Lower leg skin (tissue), 4 donors: ENCODE results near the gene ZNF135. TPM values are rescaled to one million over a fixed set of nuclear protein-coding genes. Genes with fewer than 3 reads are reported as not detected.

ENCODE experiments used
- DNase-seq, 2 donors: peaks; one replicate each; pipeline ENCODE4 v3.0.0-alpha.2; 2019; ENCODE audit warnings: low spot score in 2 of 2
- H3K4me3 ChIP-seq: fragments of 200-600 bp; sonication (generic); 2 replicates; pipeline ENCODE4 v1.5.1; 2017; ENCODE audit warnings: mild to moderate bottlenecking, low read depth; ENCODE audit not compliant: poor library complexity, severe bottlenecking
- POLR2A ChIP-seq, 2 donors: fragments of 450-650 bp; IDR thresholded peaks; one replicate each; pipeline ENCODE4 v1.6.1; 2016 to 2017; ENCODE audit warnings: antibody characterized with exemption in 2 of 2, mild to moderate bottlenecking in 1 of 2, moderate library complexity in 1 of 2
- WGBS, 2 donors: methylation state at CpG; one replicate each; pipeline ENCODE4 v1.1.5; 2018; 5-methylcytosine and 5-hydroxymethylcytosine counted together
- intact Hi-C: fragments of 100-400 bp; cut with DNase I; formaldehyde crosslinking; loops from one replicate; pipeline ENCODE4 v1.15.0; 2023; ENCODE audit warnings: low total_unique reads
- total RNA-seq, 4 donors: library from RNA; depleted of rRNA; stranded (reverse); fragments of >200 nt; gene quantifications; one replicate each; pipeline ENCODE4 v1.1.0, GENCODE V29; 2016
- TF ChIP-seq, protein P1 (sequence below), 3 donors: fragments of 450-650 bp; IDR thresholded peaks; one replicate each; pipeline ENCODE4 v1.5.1; 2016; ENCODE audit warnings: antibody characterized with exemption in 3 of 3, mild to moderate bottlenecking in 3 of 3, moderate library complexity in 2 of 3

Gene ZNF135
- total RNA-seq, 4 donors from 2014 or later: 4.8 to 5.9 (median 5.5) TPM

DNA sequence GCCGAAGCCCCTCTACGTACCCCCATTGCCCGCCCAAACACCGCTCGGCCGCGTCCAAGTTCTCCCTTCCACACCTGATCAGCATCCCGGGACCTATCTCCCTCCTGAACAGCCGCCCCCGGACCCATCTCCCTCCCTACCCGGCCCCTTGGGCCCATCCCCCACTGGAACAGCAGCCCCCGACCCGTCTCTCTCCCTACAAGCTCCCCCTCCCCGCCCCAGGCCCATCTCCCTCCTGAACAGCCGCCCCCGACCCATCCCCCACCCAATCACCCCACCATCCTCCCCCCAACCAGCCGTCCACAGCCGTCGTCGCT, 24.6 kb upstream of the ZNF135 start:
- WGBS, 2 donors: 4 to 7% methylated on average over 20 of the region's 20 CpGs
- intact Hi-C loops: no loop called here
- DNase-seq: no peak
- no peak overlapping the region for H3K4me3 ChIP-seq
- TF ChIP-seq, protein P1, sequence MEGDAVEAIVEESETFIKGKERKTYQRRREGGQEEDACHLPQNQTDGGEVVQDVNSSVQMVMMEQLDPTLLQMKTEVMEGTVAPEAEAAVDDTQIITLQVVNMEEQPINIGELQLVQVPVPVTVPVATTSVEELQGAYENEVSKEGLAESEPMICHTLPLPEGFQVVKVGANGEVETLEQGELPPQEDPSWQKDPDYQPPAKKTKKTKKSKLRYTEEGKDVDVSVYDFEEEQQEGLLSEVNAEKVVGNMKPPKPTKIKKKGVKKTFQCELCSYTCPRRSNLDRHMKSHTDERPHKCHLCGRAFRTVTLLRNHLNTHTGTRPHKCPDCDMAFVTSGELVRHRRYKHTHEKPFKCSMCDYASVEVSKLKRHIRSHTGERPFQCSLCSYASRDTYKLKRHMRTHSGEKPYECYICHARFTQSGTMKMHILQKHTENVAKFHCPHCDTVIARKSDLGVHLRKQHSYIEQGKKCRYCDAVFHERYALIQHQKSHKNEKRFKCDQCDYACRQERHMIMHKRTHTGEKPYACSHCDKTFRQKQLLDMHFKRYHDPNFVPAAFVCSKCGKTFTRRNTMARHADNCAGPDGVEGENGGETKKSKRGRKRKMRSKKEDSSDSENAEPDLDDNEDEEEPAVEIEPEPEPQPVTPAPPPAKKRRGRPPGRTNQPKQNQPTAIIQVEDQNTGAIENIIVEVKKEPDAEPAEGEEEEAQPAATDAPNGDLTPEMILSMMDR (IDR thresholded peaks at IDR 0.05): no peak
- no peak for TF ChIP-seq POLR2A (IDR thresholded peaks at IDR 0.05)

DNA sequence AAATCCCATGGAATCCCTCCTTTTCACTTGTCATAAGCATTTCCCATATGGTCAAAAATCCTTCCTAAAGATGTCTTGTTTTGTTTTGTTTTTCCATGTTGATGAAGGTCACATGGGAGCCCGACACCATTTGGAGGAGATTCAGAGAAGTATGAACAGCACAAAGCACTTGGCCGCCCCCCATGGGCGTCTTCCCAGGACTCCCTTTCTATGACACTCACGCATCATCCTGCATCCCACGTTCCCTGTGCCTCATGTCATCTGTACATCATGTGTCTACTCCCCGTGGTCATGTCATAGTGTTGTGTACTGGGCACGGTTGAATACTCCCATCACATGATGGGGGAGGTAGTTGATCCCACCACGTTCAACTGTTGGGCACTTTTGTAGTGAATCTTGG, 23.2 kb upstream of the ZNF135 start:
- no peak for DNase-seq
- WGBS, 2 donors: 60 to 62% methylated on average over 8 of the region's 8 CpGs
- TF ChIP-seq, protein P1 (IDR thresholded peaks at IDR 0.05): no peak
- TF ChIP-seq POLR2A (IDR thresholded peaks at IDR 0.05): no peak
- intact Hi-C loops: no loop called here
- no peak overlapping the region for H3K4me3 ChIP-seq

GRCh38 chr19:58037927-58038687, 21.0 kb upstream of the ZNF135 start:
- intact Hi-C loops: no loop called here

DNA sequence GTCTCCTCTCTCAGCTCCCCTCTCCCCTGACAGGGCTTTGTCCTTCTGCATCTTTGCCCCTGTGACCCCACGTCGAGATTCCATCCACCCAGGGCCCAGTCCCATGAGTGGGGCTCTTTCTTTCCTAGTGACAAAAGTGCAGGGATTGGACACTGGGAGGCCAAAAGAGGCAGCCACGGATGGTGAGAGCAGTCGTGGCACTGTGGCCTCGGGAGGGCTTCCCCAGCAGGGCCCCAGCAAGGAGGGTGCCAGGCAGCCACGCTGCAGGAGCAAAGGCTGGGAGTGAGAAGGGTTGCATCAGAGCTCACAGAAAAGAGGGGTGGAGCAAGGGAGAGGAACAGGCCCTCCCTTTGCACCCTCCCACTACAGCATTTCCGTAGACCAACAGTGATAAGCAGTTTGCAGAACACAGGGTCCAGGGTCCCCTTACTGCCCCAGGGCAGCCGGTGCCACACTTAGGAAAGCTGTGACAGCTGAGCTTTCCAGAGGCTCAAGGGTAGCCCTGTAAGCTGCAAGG, 20.3 kb upstream of the ZNF135 start:
- intact Hi-C loops: no loop called here
- no peak for DNase-seq
- TF ChIP-seq, protein P1 (IDR thresholded peaks at IDR 0.05): no peak
- no peak for TF ChIP-seq POLR2A (IDR thresholded peaks at IDR 0.05)
- 21 to 28% methylated on average over 8 of the region's 8 CpGs for WGBS, 2 donors
- no peak overlapping the region for H3K4me3 ChIP-seq

More at GRCh38 chr19:58037927-58038687, 21.0 kb upstream of the ZNF135 start:
- H3K4me3 ChIP-seq: no peak overlapping the region
- TF ChIP-seq, protein P1 (IDR thresholded peaks at IDR 0.05): no peak
- TF ChIP-seq POLR2A (IDR thresholded peaks at IDR 0.05): no peak
- no peak for DNase-seq
- 10 to 29% methylated on average over 23 to 35 of the region's 44 CpGs for WGBS, 2 donors

DNA sequence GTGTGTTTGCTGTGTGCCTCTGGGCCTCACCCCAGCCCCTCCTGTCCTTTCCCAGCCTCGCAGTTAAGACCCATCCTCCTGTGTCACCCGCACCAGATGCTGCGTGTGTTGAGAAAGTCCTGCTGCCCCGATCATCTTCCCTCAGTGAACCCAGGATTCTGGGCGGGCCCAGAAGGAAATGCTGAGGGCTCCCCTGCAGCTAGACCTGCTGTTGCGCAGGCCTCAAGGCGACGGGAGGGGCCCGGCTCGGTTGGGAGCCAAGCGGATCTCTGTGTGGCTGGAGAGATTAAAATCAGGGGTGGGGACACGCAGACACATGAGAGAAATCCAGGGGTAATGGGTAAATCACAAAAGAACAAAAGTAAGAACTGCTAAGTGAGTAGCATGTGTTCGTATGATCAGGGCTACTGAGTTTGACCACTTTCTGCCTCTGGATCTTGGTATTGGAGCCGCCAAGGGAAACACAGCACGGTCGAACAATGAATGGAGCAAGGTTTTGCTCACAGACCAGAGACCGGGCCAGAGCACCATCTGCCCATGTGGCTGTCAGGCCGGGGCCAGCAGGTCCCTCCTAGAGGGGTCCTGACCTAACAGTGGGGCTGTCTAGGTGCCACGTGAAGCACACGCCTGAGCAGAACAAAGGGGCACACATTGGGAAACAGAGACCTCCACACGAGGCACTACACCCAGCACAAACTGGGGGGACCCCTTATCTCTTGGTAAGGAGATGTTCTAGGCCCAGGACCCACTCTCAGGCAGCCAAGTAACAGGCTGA, 18.1 kb upstream of the ZNF135 start:
- WGBS, 2 donors: 78% methylated on average over 21 of the region's 21 CpGs

More for the DNA sequence above, 18.1 kb upstream of the ZNF135 start:
- no peak overlapping the region for H3K4me3 ChIP-seq
- TF ChIP-seq POLR2A (IDR thresholded peaks at IDR 0.05): no peak
- TF ChIP-seq, protein P1 (IDR thresholded peaks at IDR 0.05): no peak
- intact Hi-C loops: no loop called here
- no peak for DNase-seq
